Heart right ventricle (tissue), 16 donors: Measurements from ENCODE around the gene SELENOM. TPM values are rescaled to one million over a fixed set of nuclear protein-coding genes. Genes with fewer than 3 reads are reported as not detected.
A peak's percentile ranks its signal among the peaks of the same experiment; 100 is the strongest.
"Not testable (repeated sequence)": the region's sequence is repeated elsewhere in the genome, so short reads cannot be mapped to it uniquely, and the experiment has no call there.

Experiments used
- ATAC-seq, 8 donors: fragments of 200-7000 bp; cut with Tn5 transposase; one replicate each; pipeline ENCODE4 v1.9.1; 2020; ENCODE audit warnings: mild to moderate bottlenecking in 8 of 8, moderate library complexity in 8 of 8, moderate number of reproducible peaks in 1 of 8
- DNase-seq, 2 donors: peaks; one replicate each; pipeline ENCODE4 v3.0.0-alpha.2; 2020
- H3K27ac ChIP-seq, 10 donors: fragments of 200-600 bp; sonication (generic) in 2 of 10; one replicate each; pipeline versions ENCODE4 v1.5.0 to v1.8.0; 2020 to 2022; ENCODE audit warnings: mild to moderate bottlenecking in 3 of 10
- H3K27me3 ChIP-seq, 7 donors: fragments of 200-600 bp; one replicate each; pipeline ENCODE4 v1.8.0; 2021 to 2022; ENCODE audit warnings: mild to moderate bottlenecking in 2 of 7
- H3K36me3 ChIP-seq, 9 donors: fragments of 200-600 bp; sonication (generic) in 1 of 9; one replicate each; pipeline versions ENCODE4 v1.5.0 to v1.8.0; 2020 to 2022; ENCODE audit warnings: mild to moderate bottlenecking in 2 of 9
- H3K4me1 ChIP-seq, 9 donors: fragments of 200-600 bp; sonication (generic) in 1 of 9; one replicate each; pipeline versions ENCODE4 v1.5.0 to v1.8.0; 2020 to 2022; ENCODE audit warnings: mild to moderate bottlenecking in 4 of 9
- H3K4me3 ChIP-seq, 10 donors: fragments of 200-600 bp; sonication (generic) in 2 of 10; one replicate each; pipeline versions ENCODE4 v1.5.0 to v1.8.0; 2020 to 2022; ENCODE audit warnings: mild to moderate bottlenecking in 7 of 10, moderate library complexity in 2 of 10
- H3K9me3 ChIP-seq, 11 donors: fragments of 200-600 bp in 10 of 11; sonication (generic) in 2 of 11; one replicate each; pipeline versions ENCODE4 v1.5.0 to v1.8.0; 2013 to 2022; ENCODE audit warnings: mild to moderate bottlenecking in 2 of 11, control low read depth in 1 of 11, moderate library complexity in 1 of 11
- WGBS, 2 donors: extraction: QIAGEN DNeasy Blood & Tissue Kit; methylation state at CpG; one replicate each; pipeline ENCODE4 v1.1.7; 2013; ENCODE audit warnings: inconsistent platforms in 1 of 2; 5-methylcytosine and 5-hydroxymethylcytosine counted together
- intact Hi-C, 10 donors: fragments of 100-400 bp; cut with DNase I; formaldehyde crosslinking; loops; one replicate each; pipeline versions ENCODE4 v1.11.1 to v1.14.2; 2022
- polyA plus RNA-seq, 2 donors: library from polyadenylated mRNA; stranded (reverse); fragments of 200-250 nt; gene quantifications; one replicate each; pipeline ENCODE4 v1.2.3, GENCODE V29; 2013
- total RNA-seq, 10 donors: library from RNA; stranded (reverse); fragmentation: NEBNext Ultra II Directional in 3 of 10; extraction: Animal tissue kit (Norgen Biotek cat#: 25700) in 3 of 10; gene quantifications; one replicate each; pipeline versions ENCODE4 v1.2.1 to v1.2.4, GENCODE V29; 2021 to 2023
- TF ChIP-seq, protein P1 (sequence below), 9 donors: fragments of 200-600 bp; sonication (generic) in 2 of 9; IDR thresholded peaks; one replicate each; pipeline versions ENCODE4 v1.5.0 to v1.8.0; 2021 to 2022; ENCODE audit warnings: antibody characterized with exemption in 9 of 9, mild to moderate bottlenecking in 5 of 9, moderate library complexity in 1 of 9
- donor health status: Arrhythmogenic right ventricular cardiomyopathy.
- donor health status: ischemic (EF 13 %, LVEDD 7.1; RV severe dilation, severe dysfunction).
- donor health status: healthy with polysubstance abuse.
- donor health status: DM: no; HTN: yes; CAD: no.
- donor health status: DM: no; HTN: no; CAD: no.
- donor health status: ischemic (EF 25% LVEDD 6.9; RV normal size, moderate dysfunction).
- donor health status: ischemic (EF 25% LVEDD 5.7; RV mildly dilated, moderate dysfunction).
- donor health status: healthy.
- donor health status: DM: yes; HTN: yes; CAD: no.
- donor health status: Ischemic cardiomyopathy.
- donor health status: ischemic (EF 35%, LVEDD 5.7; RV mildly dilated, moderate dysfunction).
- donor health status: nonischemic (EF 11% LVEDD 7.7; RV severe dilation, severe dysfunction).
- donor health status: DM: yes; HTN: yes; CAD: no.
- donor health status: PGD.
- donor health status: ischemic (EF 29% LVEDD 5.4; RV normal size, mild dysfunction).
- donor health status: nonischemic (EF 23%, LVEDD 6.1; RV moderate dilation, normal function).

SELENOM gene
- total and polyA plus RNA-seq, 12 donors = 21.5 to 134 (median 47.2) TPM

DNA sequence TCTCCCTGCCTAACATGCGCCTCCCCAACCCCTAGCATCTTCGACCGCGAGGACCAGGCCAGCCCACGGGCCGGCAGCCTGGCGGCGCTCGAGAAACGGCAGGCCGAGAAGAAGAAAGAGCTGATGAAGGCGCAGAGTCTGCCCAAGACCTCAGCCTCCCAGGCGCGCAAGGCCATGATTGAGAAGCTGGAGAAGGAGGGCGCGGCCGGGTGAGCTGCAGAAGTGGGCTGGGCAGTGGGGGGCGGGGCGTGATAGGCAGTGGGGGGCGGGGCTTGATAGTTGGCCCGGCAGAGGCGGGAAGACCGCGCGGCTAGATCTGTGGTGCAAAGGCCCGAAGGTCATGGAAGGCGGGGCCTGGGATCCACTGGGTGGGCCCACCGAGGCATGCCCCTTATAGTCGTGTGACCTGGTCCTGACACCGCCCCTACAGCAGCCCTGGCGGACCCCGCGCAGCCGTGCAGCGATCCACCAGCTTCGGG lies 8.7 kb downstream of the SELENOM start:
- Histone ChIP-seq H3K27ac (peak overlapping the region in 4 of 10 donors; percentile 33 to 61 (median 51)), H3K9me3 (no peaks in the 10 kb centered on the region), H3K36me3 (peaks cover 0 to 100% (median 93%) of the 10 kb centered on the region in 9 donors), H3K4me1 (peaks cover 0 to 81% (median 33%) of the 10 kb centered on the region in 9 donors), H3K4me3 (no peak overlapping the region), H3K27me3 (no peaks in the 10 kb centered on the region)
- peak in 1 of 2 donors; percentile 58 for DNase-seq
- intact Hi-C loops = loop anchor here in 3 of 10 donors (10.0 kb wide), 2 partner anchors 46 to 116 kb away; partner anchors contain the start of genes PLA2G3 (in 2 of the 3) and LIMK2 (in 1 of the 3)
- 54 to 66% methylated on average over 35 to 36 of the region's 36 CpGs for WGBS, 2 donors
- TF ChIP-seq, protein P1, sequence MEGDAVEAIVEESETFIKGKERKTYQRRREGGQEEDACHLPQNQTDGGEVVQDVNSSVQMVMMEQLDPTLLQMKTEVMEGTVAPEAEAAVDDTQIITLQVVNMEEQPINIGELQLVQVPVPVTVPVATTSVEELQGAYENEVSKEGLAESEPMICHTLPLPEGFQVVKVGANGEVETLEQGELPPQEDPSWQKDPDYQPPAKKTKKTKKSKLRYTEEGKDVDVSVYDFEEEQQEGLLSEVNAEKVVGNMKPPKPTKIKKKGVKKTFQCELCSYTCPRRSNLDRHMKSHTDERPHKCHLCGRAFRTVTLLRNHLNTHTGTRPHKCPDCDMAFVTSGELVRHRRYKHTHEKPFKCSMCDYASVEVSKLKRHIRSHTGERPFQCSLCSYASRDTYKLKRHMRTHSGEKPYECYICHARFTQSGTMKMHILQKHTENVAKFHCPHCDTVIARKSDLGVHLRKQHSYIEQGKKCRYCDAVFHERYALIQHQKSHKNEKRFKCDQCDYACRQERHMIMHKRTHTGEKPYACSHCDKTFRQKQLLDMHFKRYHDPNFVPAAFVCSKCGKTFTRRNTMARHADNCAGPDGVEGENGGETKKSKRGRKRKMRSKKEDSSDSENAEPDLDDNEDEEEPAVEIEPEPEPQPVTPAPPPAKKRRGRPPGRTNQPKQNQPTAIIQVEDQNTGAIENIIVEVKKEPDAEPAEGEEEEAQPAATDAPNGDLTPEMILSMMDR (IDR thresholded peaks at IDR 0.05) = no peak
- peak in 5 of 8 donors; percentile 3 to 21 (median 13) for ATAC-seq

DNA sequence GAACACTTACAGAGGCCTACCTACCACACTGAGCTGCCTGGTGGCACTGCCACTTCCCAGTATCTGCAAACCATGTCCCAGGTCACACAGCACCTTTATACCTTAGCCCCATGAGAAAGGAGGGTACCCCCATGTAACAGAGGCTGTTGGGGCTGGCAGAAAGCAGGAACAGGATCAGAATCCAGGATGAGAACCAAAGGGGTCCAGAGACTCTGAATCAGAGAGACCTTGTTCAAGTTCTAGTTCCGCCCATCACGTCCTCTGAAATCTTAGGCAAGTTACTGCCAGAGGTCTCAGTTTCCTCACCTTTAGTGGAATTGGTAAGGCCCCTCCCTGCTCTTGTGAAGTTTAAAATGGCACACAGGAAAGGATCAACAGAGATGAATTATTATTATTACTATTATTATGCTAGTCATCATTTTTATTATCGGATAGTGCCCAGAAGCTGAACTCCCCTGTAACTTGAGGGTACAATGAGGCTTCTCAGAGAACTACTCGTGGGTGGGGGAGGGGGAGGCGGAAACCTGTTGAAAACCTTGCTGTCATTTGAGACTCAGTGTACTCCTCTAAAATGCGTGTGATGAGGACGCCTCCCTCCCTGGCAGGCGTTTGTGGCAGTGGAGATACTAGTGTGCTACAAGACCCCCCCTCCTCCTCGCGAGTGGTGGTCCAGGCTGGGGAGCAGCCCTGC lies 9.3 kb downstream of the SELENOM start:
- peak in 1 of 2 donors; percentile 17 for DNase-seq
- intact Hi-C loops = loop anchor here in 3 of 10 donors (10.0 kb wide), 2 partner anchors 47 to 117 kb away; partner anchors contain the start of genes PLA2G3 (in 2 of the 3) and LIMK2 (in 1 of the 3)
- peaks cover 0 to 82% (median 33%) of the 10 kb centered on the region in 9 donors for H3K4me1 ChIP-seq
- H3K4me3 ChIP-seq = no peak overlapping the region
- no peaks in the 10 kb centered on the region for H3K9me3 ChIP-seq
- H3K36me3 ChIP-seq = peaks cover 0 to 100% (median 95%) of the 10 kb centered on the region in 9 donors
- no peak for ATAC-seq
- peak overlapping the region in 3 of 10 donors; percentile 19 to 50 (median 41) for H3K27ac ChIP-seq
- TF ChIP-seq, protein P1 (IDR thresholded peaks at IDR 0.05) = no peak
- H3K27me3 ChIP-seq = no peaks in the 10 kb centered on the region
- WGBS, 2 donors = 77 to 83% methylated on average over 10 of the region's 10 CpGs

GRCh38 chr22:31097539-31097938 lies 9.8 kb downstream of the SELENOM start:
- peak overlapping the region in 2 of 10 donors; percentile 19 to 41 for H3K27ac ChIP-seq
- H3K4me1 ChIP-seq = peaks cover 0 to 81% (median 33%) of the 10 kb centered on the region in 9 donors
- H3K36me3 ChIP-seq = peaks cover 0 to 100% (median 95%) of the 10 kb centered on the region in 9 donors
- not testable (repeated sequence) for H3K4me3 ChIP-seq, ATAC-seq, H3K27me3 ChIP-seq, DNase-seq, H3K9me3 ChIP-seq
- intact Hi-C loops = loop anchor here in 3 of 10 donors (10.0 kb wide), 2 partner anchors 47 to 117 kb away; partner anchors contain the start of genes PLA2G3 (in 2 of the 3) and LIMK2 (in 1 of the 3)
- WGBS, 2 donors = 84 to 96% methylated on average over 5 of the region's 5 CpGs

DNA sequence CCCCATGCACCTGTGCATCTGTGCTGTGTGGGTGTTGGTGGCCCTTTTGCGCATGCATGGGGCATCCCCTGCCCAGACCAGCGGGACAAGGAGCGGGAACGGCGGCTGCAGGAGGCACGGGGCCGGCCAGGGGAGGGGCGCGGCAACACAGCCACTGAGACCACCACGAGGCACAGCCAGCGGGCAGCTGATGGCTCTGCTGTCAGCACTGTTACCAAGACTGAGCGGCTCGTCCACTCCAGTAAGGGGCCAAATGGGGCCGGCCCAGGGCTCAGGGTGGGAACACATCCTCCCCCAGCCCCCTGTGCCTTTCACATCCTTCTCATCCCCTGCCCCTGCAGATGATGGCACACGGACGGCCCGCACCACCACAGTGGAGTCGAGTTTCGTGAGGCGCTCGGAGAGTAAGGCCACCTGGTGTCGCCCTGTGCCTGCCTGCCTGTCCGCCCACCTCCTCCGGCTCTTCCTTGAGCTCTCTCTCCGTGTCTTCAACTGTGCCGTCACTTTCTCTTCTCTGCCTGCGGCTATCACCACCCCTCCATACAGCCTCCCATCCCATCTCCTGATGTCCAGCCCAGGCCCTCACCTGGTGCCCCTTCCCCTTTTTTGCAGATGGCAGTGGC lies 10.6 kb downstream of the SELENOM start:
- DNase-seq (no peak), ATAC-seq (no peak)
- Histone ChIP-seq H3K27me3 (no peaks in the 10 kb centered on the region), H3K4me3 (no peak overlapping the region), H3K36me3 (peaks cover 0 to 100% (median 95%) of the 10 kb centered on the region in 9 donors), H3K9me3 (no peaks in the 10 kb centered on the region), H3K4me1 (peaks cover 0 to 79% (median 27%) of the 10 kb centered on the region in 9 donors), H3K27ac (peak overlapping the region in 2 of 10 donors; percentile 41 to 45)
- 86 to 90% methylated on average over 26 to 27 of the region's 27 CpGs for WGBS, 2 donors
- TF ChIP-seq, protein P1 (IDR thresholded peaks at IDR 0.05) = no peak
- intact Hi-C loops = loop anchor here in 3 of 10 donors (10.0 kb wide), 2 partner anchors 48 to 118 kb away; partner anchors contain the start of genes PLA2G3 (in 2 of the 3) and LIMK2 (in 1 of the 3)
